ENCODE measurements around the gene CTDSPL2. TPM values are rescaled to one million over a fixed set of nuclear protein-coding genes. Genes with fewer than 3 reads are reported as not detected.

CTDSPL2 gene
- total RNA-seq, 4 donors from 2014 or later = 40.0 to 75.4 (median 50.0) TPM

GRCh38 chr15:44566155-44566540 is 138.7 kb downstream of the CTDSPL2 start:
- WGBS = 88% methylated on average over 4 of the region's 4 CpGs
- no peaks in the 10 kb centered on the region for H3K27me3 ChIP-seq
- DNase-seq (ENCODE audit: low spot score in 2 of 2) = no peak
- H3K9me3 ChIP-seq = no peaks in the 10 kb centered on the region
- no peak for TF ChIP-seq POLR2AphosphoS5 (IDR thresholded peaks at IDR 0.05)
- TF ChIP-seq POLR2A (IDR thresholded peaks at IDR 0.05) = no peak
- H3K27ac ChIP-seq = no peak overlapping the region
- no peaks in the 10 kb centered on the region for H3K4me1 ChIP-seq
- peaks cover 99% of the 10 kb centered on the region for H3K36me3 ChIP-seq
- no peak overlapping the region for H3K4me3 ChIP-seq

GRCh38 chr15:44568338-44568737 is 140.9 kb downstream of the CTDSPL2 start:
- TF ChIP-seq CTCF (IDR thresholded peaks at IDR 0.05) (no peak), POLR2AphosphoS5 (IDR thresholded peaks at IDR 0.05) (no peak), EP300 (IDR thresholded peaks at IDR 0.05) (no peak), POLR2A (IDR thresholded peaks at IDR 0.05) (no peak)
- Histone ChIP-seq H3K36me3 (peaks cover 95% of the 10 kb centered on the region), H3K4me1 (no peaks in the 10 kb centered on the region), H3K9me3 (no peaks in the 10 kb centered on the region), H3K27ac (no peak overlapping the region), H3K4me3 (no peak overlapping the region), H3K27me3 (no peaks in the 10 kb centered on the region)
- 68% methylated on average over 3 of the region's 3 CpGs for WGBS
- no peak for DNase-seq (ENCODE audit: low spot score in 2 of 2)

GRCh38 chr15:44569316-44569715 is 141.9 kb downstream of the CTDSPL2 start:
- Histone ChIP-seq H3K9me3 (no peaks in the 10 kb centered on the region), H3K4me3 (no peak overlapping the region), H3K4me1 (no peaks in the 10 kb centered on the region), H3K36me3 (peaks cover 94% of the 10 kb centered on the region), H3K27me3 (no peaks in the 10 kb centered on the region), H3K27ac (no peak overlapping the region)
- 89% methylated on average over 4 of the region's 4 CpGs for WGBS
- no peak for DNase-seq (ENCODE audit: low spot score in 2 of 2)
- TF ChIP-seq POLR2AphosphoS5 (IDR thresholded peaks at IDR 0.05) (no peak), POLR2A (IDR thresholded peaks at IDR 0.05) (no peak), CTCF (IDR thresholded peaks at IDR 0.05) (no peak), EP300 (IDR thresholded peaks at IDR 0.05) (no peak)

- Histone ChIP-seq H3K27me3 (no peaks in the 10 kb centered on the region), H3K27ac (no peak overlapping the region), H3K4me1 (no peaks in the 10 kb centered on the region), H3K9me3 (no peaks in the 10 kb centered on the region), H3K36me3 (peaks cover 85% of the 10 kb centered on the region), H3K4me3 (no peak overlapping the region)
- WGBS = 88% methylated on average over 4 of the region's 4 CpGs
- no peak for TF ChIP-seq EP300 (IDR thresholded peaks at IDR 0.05)
- no peak for TF ChIP-seq CTCF (IDR thresholded peaks at IDR 0.05)
- TF ChIP-seq POLR2AphosphoS5 (IDR thresholded peaks at IDR 0.05) = no peak
- TF ChIP-seq POLR2A (IDR thresholded peaks at IDR 0.05) = no peak
- no peak for DNase-seq (ENCODE audit: low spot score in 2 of 2)
Measured at GRCh38 chr15:44570361-44570760, 142.9 kb downstream of the CTDSPL2 start.

GRCh38 chr15:44573386-44573785 is 146.0 kb downstream of the CTDSPL2 start:
- DNase-seq (ENCODE audit: low spot score in 2 of 2) = no peak
- WGBS = 90% methylated on average over 6 of the region's 6 CpGs
- Histone ChIP-seq H3K9me3 (no peaks in the 10 kb centered on the region), H3K36me3 (peaks cover 55% of the 10 kb centered on the region), H3K4me3 (no peak overlapping the region), H3K27me3 (no peaks in the 10 kb centered on the region), H3K27ac (no peak overlapping the region), H3K4me1 (no peaks in the 10 kb centered on the region)
- no peak for TF ChIP-seq CTCF (IDR thresholded peaks at IDR 0.05)
- no peak for TF ChIP-seq EP300 (IDR thresholded peaks at IDR 0.05)
- no peak for TF ChIP-seq POLR2AphosphoS5 (IDR thresholded peaks at IDR 0.05)
- no peak for TF ChIP-seq POLR2A (IDR thresholded peaks at IDR 0.05)

GRCh38 chr15:44574734-44575133 is 147.3 kb downstream of the CTDSPL2 start:
- WGBS = 70% methylated on average over 1 of the region's 1 CpG

More at GRCh38 chr15:44574734-44575133, 147.3 kb downstream of the CTDSPL2 start:
- H3K4me1 ChIP-seq = no peaks in the 10 kb centered on the region
- DNase-seq (ENCODE audit: low spot score in 2 of 2) = no peak
- H3K4me3 ChIP-seq = no peak overlapping the region
- no peaks in the 10 kb centered on the region for H3K9me3 ChIP-seq
- no peak for TF ChIP-seq POLR2AphosphoS5 (IDR thresholded peaks at IDR 0.05)
- TF ChIP-seq EP300 (IDR thresholded peaks at IDR 0.05) = no peak
- no peak for TF ChIP-seq CTCF (IDR thresholded peaks at IDR 0.05)
- TF ChIP-seq POLR2A (IDR thresholded peaks at IDR 0.05) = no peak
- no peaks in the 10 kb centered on the region for H3K27me3 ChIP-seq
- H3K27ac ChIP-seq = no peak overlapping the region
- H3K36me3 ChIP-seq = peaks cover 44% of the 10 kb centered on the region

Data from suprapubic skin (tissue), 4 donors.